BE2C (cell line): ENCODE measurements around the gene CCDC177.
"Not testable (repeated sequence)": the region's sequence is repeated elsewhere in the genome, so short reads cannot be mapped to it uniquely, and the experiment has no call there.

Experiments
- DNase-seq: peaks from one replicate; pipeline ENCODE4 v3.0.0-alpha.2; 2020
- H3K27me3 ChIP-seq: fragments of 250-450 bp; sonication (Bioruptor Pico); 2 replicates; pipeline ENCODE4 v1.5.1; 2020; ENCODE audit warnings: mild to moderate bottlenecking
- H3K36me3 ChIP-seq: fragments of 250-450 bp; sonication (Bioruptor Pico); 2 replicates; pipeline ENCODE4 v1.5.1; 2020; ENCODE audit warnings: mild to moderate bottlenecking
- H3K4me1 ChIP-seq: fragments of 250-450 bp; sonication (Bioruptor Pico); 2 replicates; pipeline ENCODE4 v1.5.1; 2020
- H3K4me3 ChIP-seq: 2 replicates; pipeline ENCODE4 v1.5.1; 2011; ENCODE audit warnings: low read depth, low read length
- H3K9me3 ChIP-seq: fragments of 250-450 bp; sonication (Bioruptor Pico); 2 replicates; pipeline ENCODE4 v1.5.1; 2020
- CTCF ChIP-seq: IDR thresholded peaks from 2 replicates; pipeline ENCODE4 v1.5.1; 2012; ENCODE audit warnings: mild to moderate bottlenecking, low read depth, low read length

Gene CCDC177

GRCh38 chr14:69606258-69607184 is 31.9 kb upstream of the CCDC177 start:
- Histone ChIP-seq H3K4me1 (no peaks in the 10 kb centered on the region), H3K36me3 (no peaks in the 10 kb centered on the region), H3K27me3 (no peaks in the 10 kb centered on the region), H3K9me3 (no peaks in the 10 kb centered on the region), H3K4me3 (no peak overlapping the region)
- TF ChIP-seq CTCF = no peak
- DNase-seq = no peak

GRCh38 chr14:69605738-69606137 is 31.1 kb upstream of the CCDC177 start:
- Histone ChIP-seq H3K4me3 (no peak overlapping the region), H3K9me3 (no peaks in the 10 kb centered on the region), H3K27me3 (no peaks in the 10 kb centered on the region), H3K36me3 (no peaks in the 10 kb centered on the region), H3K4me1 (no peaks in the 10 kb centered on the region)
- no peak for DNase-seq
- TF ChIP-seq CTCF = no peak

GRCh38 chr14:69600304-69600891 is 25.7 kb upstream of the CCDC177 start:
- no peak for TF ChIP-seq CTCF
- H3K36me3 ChIP-seq = no peaks in the 10 kb centered on the region
- H3K9me3 ChIP-seq = no peaks in the 10 kb centered on the region
- no peaks in the 10 kb centered on the region for H3K27me3 ChIP-seq
- no peak overlapping the region for H3K4me3 ChIP-seq
- no peak for DNase-seq
- no peaks in the 10 kb centered on the region for H3K4me1 ChIP-seq

- H3K36me3 ChIP-seq, H3K4me3 ChIP-seq, DNase-seq, H3K9me3 ChIP-seq, H3K27me3 ChIP-seq, H3K4me1 ChIP-seq: not testable (repeated sequence)
Measured at GRCh38 chr14:69599431-69599830, 24.8 kb upstream of the CCDC177 start.

GRCh38 chr14:69595336-69595735 is 20.7 kb upstream of the CCDC177 start:
- no peak for TF ChIP-seq CTCF
- H3K4me1 ChIP-seq = no peaks in the 10 kb centered on the region
- DNase-seq = no peak
- H3K27me3 ChIP-seq = no peaks in the 10 kb centered on the region
- no peaks in the 10 kb centered on the region for H3K36me3 ChIP-seq
- H3K4me3 ChIP-seq = no peak overlapping the region
- H3K9me3 ChIP-seq = no peaks in the 10 kb centered on the region

GRCh38 chr14:69594846-69595245 is 20.2 kb upstream of the CCDC177 start:
- no peaks in the 10 kb centered on the region for H3K36me3 ChIP-seq

More at GRCh38 chr14:69594846-69595245, 20.2 kb upstream of the CCDC177 start:
- Histone ChIP-seq H3K4me3 (no peak overlapping the region), H3K27me3 (no peaks in the 10 kb centered on the region), H3K9me3 (no peaks in the 10 kb centered on the region), H3K4me1 (no peaks in the 10 kb centered on the region)
- DNase-seq = no peak
- TF ChIP-seq CTCF = no peak
